ENCODE measurements around the gene KIAA0319L.

- no peak for TF ChIP-seq CTCF (IDR thresholded peaks at IDR 0.05)
- no peak for TF ChIP-seq POLR2AphosphoS5 (IDR thresholded peaks at IDR 0.05)
- no peak for TF ChIP-seq POLR2A (IDR thresholded peaks at IDR 0.05; ENCODE audit: low read depth)
- TF ChIP-seq EP300 (IDR thresholded peaks at IDR 0.05), result no peak
These were observed 2.2 kb upstream of the KIAA0319L start for GRCh38 chr1:35559317-35559944.

All from esophagus muscularis mucosa (tissue), 4 donors.